RWPE2 (cell line): ENCODE measurements around the gene KCNJ14.
"Not testable (repeated sequence)": the region's sequence is repeated elsewhere in the genome, so short reads cannot be mapped to it uniquely, and the experiment has no call there.

Experiments
- ATAC-seq: fragments of 200-7000 bp; cut with Tn5 transposase; 3 replicates; pipeline ENCODE4 v1.9.1; 2021; ENCODE audit warnings: low read depth
- DNase-seq: peaks from one replicate; pipeline ENCODE4 v3.0.0-alpha.2; 2020; ENCODE audit warnings: low spot score
- H3K27ac ChIP-seq: fragments of 450-650 bp; 2 replicates; pipeline ENCODE4 v1.5.1; 2017; ENCODE audit warnings: mild to moderate bottlenecking; ENCODE audit not compliant: poor library complexity, severe bottlenecking
- H3K27me3 ChIP-seq: fragments of 250-450 bp; sonication (Bioruptor Pico); 2 replicates; pipeline ENCODE4 v1.5.1; 2021; ENCODE audit warnings: mild to moderate bottlenecking, moderate library complexity; ENCODE audit not compliant: insufficient read depth, poor library complexity, severe bottlenecking
- H3K36me3 ChIP-seq: fragments of 250-450 bp; sonication (Bioruptor Pico); 2 replicates; pipeline ENCODE4 v1.5.1; 2020; ENCODE audit warnings: low read depth, mild to moderate bottlenecking, moderate library complexity
- H3K4me1 ChIP-seq: fragments of 250-450 bp; sonication (Bioruptor Pico); 2 replicates; pipeline ENCODE4 v1.5.1; 2021; ENCODE audit warnings: mild to moderate bottlenecking, moderate library complexity; ENCODE audit not compliant: insufficient read depth, poor library complexity, severe bottlenecking
- H3K4me3 ChIP-seq: fragments of 250-450 bp; sonication (Bioruptor Pico); 2 replicates; pipeline ENCODE4 v1.5.1; 2021; ENCODE audit warnings: mild to moderate bottlenecking, moderate library complexity; ENCODE audit not compliant: severe bottlenecking
- H3K9me3 ChIP-seq: fragments of 250-450 bp; sonication (Bioruptor Pico); 2 replicates; pipeline ENCODE4 v1.5.1; 2021; ENCODE audit warnings: mild to moderate bottlenecking, moderate library complexity; ENCODE audit not compliant: severe bottlenecking
- CTCF ChIP-seq: fragments of 450-650 bp; IDR thresholded peaks from one replicate; pipeline ENCODE4 v1.5.1; 2017; ENCODE audit warnings: mild to moderate bottlenecking, moderate library complexity; ENCODE audit not compliant: poor library complexity, severe bottlenecking

KCNJ14 gene

DNA sequence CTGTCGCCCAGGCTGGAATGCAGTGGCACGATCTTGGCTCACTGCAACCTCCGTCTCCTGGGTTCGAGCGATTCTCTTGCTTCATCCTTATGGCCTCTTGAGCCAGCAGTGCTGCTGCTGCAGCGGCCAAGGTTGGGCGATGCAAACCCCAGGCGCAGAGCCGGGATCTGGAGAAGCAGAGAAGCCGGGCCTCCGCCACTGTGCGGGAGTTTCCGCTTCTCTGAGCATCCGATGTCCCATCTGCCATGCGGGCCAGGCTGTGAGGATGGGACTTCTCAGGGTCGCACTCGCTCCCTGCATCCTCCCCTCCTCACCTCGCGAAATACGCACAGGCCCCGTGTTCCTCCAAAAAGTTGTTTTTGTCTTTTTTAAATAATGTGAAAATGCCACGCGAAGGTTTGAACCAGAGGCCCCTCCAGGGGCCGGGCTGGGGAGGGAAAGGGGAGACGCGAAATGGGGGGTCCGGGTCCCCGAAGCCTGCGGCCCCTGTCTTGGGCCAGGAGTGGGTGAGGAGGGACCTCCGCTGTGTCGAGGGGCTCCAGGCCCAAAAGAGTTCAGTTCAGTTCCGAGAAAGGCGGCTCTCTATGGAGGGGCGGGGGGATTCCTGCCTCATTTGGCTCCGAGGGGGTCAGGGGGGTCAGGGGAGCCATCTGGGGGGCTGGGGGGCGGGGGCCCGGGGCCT is 29.7 kb downstream of the KCNJ14 start:
- H3K27ac ChIP-seq, result no peak overlapping the region

GRCh38 chr19:48486706-48487105 is 31.3 kb downstream of the KCNJ14 start:
- DNase-seq, H3K27me3 ChIP-seq, H3K36me3 ChIP-seq, H3K4me3 ChIP-seq, ATAC-seq, H3K9me3 ChIP-seq: not testable (repeated sequence)
- peaks cover 27% of the 10 kb centered on the region for H3K4me1 ChIP-seq
- peak overlapping the region; percentile 89 for H3K27ac ChIP-seq

More for the DNA sequence above, 29.7 kb downstream of the KCNJ14 start:
- Histone ChIP-seq H3K4me3 (no peak overlapping the region), H3K27me3 (no peaks in the 10 kb centered on the region), H3K4me1 (peaks cover 27% of the 10 kb centered on the region), H3K36me3 (no peaks in the 10 kb centered on the region), H3K9me3 (no peaks in the 10 kb centered on the region)
- ATAC-seq (no peak), DNase-seq (peak; percentile 66)
- TF ChIP-seq CTCF, result no peak

DNA sequence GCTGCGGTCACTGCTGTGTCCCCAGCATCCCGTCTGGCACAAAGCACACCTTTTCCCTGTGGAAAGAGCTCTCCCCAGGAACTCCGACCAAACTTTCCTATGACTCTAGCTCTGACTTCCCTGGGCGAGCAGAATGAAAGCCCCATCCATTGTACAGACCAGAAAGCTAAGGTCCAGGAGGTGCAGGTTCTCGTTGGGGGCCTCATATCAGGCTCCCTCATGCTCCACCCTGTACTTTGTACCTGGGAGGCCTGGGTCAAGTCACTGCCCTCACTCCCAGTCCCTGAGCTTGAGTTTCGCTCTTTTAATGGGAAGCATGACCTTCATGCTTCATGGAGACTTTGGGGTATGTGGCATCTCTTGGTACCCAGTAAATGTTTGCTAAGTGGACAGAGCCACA is 32.2 kb downstream of the KCNJ14 start:
- Histone ChIP-seq H3K27ac (peak overlapping the region; percentile 89), H3K36me3 (no peaks in the 10 kb centered on the region), H3K4me1 (peaks cover 27% of the 10 kb centered on the region), H3K27me3 (no peaks in the 10 kb centered on the region), H3K9me3 (no peaks in the 10 kb centered on the region), H3K4me3 (no peak overlapping the region)
- ATAC-seq (no peak; the same call in 2 of the 3 replicates), DNase-seq (no peak)
- TF ChIP-seq CTCF, result no peak

GRCh38 chr19:48487948-48488347 is 32.6 kb downstream of the KCNJ14 start:
- ATAC-seq, result peak; percentile 63
- H3K27me3 ChIP-seq, result no peaks in the 10 kb centered on the region
- TF ChIP-seq CTCF, result no peak
- peaks cover 27% of the 10 kb centered on the region for H3K4me1 ChIP-seq
- peak; percentile 90 for DNase-seq
- H3K27ac ChIP-seq, result peak overlapping the region; percentile 89
- H3K9me3 ChIP-seq, result no peaks in the 10 kb centered on the region
- no peaks in the 10 kb centered on the region for H3K36me3 ChIP-seq
- no peak overlapping the region for H3K4me3 ChIP-seq

DNA sequence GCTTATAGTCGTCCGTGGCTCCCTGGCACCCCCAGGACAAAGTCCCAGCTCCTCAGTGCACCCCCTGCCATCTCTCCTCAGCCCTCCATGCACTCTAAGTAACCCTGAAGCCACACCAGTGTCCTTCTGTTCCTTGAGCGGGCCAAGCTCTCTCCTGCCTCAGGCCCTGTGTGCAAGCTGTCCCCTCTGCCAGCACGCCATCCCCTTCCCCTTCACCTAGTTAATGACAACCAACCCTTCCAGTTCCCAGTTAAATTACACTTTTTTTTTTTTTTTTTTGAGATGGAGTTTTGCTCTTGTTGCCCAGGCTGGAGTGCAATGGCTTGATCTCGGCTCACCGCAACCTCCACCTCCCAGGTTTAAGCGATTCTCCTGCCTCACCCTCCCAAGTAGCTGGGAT is 33.1 kb downstream of the KCNJ14 start:
- not testable (repeated sequence) for H3K9me3 ChIP-seq, ATAC-seq, H3K36me3 ChIP-seq, H3K27me3 ChIP-seq, DNase-seq, H3K4me3 ChIP-seq
- Histone ChIP-seq H3K27ac (peak overlapping the region; percentile 89), H3K4me1 (peaks cover 27% of the 10 kb centered on the region)

GRCh38 chr19:48489608-48490216 is 34.3 kb downstream of the KCNJ14 start:
- DNase-seq, result peak; percentile 58
- ATAC-seq, result 0 out of 3 replicates have a peak, but pooled peaks have one; percentile 15
- Histone ChIP-seq H3K4me1 (peaks cover 31% of the 10 kb centered on the region), H3K9me3 (no peaks in the 10 kb centered on the region), H3K36me3 (no peaks in the 10 kb centered on the region), H3K27ac (no peak overlapping the region), H3K4me3 (no peak overlapping the region), H3K27me3 (no peaks in the 10 kb centered on the region)
- TF ChIP-seq CTCF, result peak; percentile 94
